Dermis blood vessel endothelial cell (primary cell): ENCODE results near the gene AGPAT3. TPM values are rescaled to one million over a fixed set of nuclear protein-coding genes. Genes with fewer than 3 reads are reported as not detected.
"Not testable (repeated sequence)": the region's sequence is repeated elsewhere in the genome, so short reads cannot be mapped to it uniquely, and the experiment has no call there.

Experiments used
- DNase-seq: peaks from one replicate; pipeline ENCODE4 v3.0.0; 2010
- total RNA-seq: library from RNA; depleted of rRNA; stranded (reverse); fragments of >200 nt; gene quantifications from 2 replicates; pipeline ENCODE4 v1.2.3, GENCODE V29; 2014

Gene AGPAT3
- 56.8 and 153 TPM in 2 replicates for total RNA-seq

DNA sequence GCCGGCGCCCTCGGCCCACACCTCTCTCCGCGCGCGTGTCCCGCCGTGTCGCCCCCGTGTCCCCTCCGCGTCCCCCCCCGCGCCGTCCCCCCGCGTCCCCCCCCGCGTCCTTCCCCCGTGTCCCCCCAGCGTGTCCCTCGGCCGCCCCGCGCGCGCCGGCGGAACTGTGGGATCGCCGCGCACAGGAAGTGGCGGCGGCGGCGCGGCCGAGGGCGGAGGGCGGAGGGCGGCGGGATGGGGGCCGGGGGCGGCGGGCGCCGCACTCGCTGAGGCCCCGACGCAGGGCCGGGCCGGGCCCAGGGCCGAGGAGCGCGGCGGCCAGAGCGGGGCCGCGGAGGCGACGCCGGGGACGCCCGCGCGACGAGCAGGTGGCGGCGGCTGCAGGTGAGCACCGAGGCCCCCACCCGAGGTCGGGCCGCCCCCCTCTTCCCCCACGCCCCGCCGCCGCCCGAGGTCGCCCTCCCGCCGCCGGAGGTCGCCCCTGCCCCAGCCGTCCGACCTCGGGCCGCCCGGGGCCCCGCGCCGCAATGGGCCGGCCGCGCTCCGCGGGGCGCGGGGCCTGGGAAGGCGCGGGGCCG, at the start of gene AGPAT3:
TSS of gene AGPAT3 (plus strand) at position 262 of the 578 bp plus-strand sequence. CDS start 94,459 bp downstream, outside the sequence.
- peak; percentile 18 for DNase-seq

- DNase-seq: no peak
These were observed 49.0 kb upstream of the AGPAT3 start for GRCh38 chr21:43815991-43816390.

- DNase-seq: no peak
These were observed 48.4 kb upstream of the AGPAT3 start for GRCh38 chr21:43816611-43817071.

DNA sequence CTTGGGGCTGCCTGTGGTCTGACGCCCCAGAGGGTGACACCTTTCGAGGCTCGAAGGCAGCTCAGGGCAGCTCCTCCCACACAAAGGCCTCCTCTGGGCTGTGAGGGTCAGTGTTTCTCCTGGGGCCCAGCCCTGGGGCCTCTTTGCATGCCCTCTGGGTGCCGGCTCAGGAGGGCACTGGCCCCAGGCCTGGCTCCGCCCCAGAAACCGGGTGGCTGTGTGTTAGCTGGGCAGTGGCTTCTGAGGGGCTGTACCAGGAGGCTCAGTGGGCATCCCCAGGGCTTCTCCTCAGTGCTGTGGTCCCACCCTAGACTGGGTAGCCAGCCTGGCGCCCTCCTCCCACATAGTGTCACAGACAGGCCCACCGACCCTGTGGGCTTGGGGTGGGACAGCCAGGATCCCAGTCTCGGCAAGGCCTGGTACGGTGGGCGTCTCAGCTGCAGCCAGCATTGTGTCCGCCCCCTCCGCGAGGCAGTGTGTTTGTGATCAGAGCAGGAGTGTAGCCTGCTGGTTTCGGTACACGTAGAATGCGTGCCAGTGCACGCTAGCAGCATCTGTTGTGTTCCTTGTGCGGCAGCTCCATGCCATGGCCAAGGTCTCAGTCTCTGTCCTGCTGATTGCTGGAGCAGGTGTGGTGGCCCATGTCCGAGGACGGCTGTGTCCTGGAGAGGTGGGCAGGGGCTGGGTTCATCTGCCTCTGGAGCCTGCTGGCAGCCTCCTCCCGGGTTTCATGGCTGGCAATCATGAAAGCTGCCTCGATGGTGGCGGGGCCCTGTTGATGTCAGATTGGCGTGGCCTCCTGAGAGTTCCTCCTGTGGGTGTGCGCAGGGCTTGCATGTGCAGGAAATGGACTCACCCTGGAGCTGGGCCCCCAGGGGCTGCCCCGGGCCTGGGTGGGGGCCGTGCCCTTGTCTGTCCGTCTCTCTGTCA, 47.6 kb upstream of the AGPAT3 start:
- no peak for DNase-seq

DNA sequence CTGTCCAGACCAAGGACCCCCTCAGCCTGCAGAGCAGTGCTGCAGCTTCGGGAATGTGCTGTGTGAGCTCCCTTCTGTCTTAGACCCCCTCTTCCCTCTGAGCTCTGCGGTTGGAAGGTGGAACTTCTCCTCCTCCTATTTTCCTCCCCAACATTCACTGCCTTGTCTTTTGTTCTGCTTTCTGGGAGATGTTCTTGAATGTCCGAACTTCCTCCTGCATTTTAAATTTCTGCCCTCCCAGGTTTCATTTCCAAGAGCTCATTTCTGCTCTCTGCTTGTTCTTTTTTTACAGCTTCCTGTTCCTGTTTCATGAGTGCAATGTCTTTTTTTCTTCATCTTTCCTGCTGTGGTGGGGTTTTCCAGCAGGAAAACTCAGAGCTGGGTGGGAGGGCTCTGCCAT, 46.3 kb upstream of the AGPAT3 start:
- no peak for DNase-seq

DNA sequence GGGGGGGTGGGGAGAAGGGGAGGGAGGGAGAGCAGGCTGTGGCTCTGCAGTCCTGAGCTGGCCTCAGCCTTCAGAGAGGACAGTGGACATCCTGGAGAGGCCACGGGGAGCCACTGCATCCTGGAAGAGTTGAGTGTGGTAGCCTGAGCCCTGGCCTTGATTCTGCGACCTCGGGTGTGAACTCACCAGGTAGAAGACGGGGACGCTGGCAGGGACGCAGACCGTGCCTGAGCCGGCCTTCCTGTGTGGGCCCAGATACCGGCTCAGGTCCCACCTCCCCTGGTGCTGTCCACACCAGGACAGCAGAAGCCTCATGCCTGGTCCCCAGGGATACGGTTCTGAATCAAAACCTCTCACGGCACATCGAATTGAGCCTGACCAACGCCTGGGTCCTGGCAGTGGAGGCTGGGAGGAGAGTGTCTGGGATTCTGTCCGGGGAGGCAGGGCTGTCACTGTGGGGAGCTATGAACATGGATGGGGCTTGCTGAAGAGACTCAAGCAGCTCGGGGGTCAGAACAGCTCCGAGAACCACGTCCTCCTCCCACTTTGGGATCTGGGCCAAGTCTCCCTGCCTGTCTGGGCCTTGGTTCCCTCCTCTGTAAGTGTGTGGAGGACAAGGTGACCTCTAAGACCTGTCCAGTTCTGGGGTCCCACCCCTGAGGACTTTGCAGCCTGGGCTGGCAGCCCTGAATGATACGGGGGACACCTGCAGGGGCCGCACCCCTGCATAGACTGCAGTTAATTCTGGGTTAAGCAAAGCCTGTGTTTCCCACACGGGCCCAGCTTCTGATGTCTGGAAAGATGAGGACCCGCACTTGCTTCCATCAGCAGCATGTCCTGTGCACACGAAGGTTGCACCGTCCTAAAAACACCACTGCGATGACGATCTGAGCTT, 45.3 kb upstream of the AGPAT3 start:
- DNase-seq: no peak

DNA sequence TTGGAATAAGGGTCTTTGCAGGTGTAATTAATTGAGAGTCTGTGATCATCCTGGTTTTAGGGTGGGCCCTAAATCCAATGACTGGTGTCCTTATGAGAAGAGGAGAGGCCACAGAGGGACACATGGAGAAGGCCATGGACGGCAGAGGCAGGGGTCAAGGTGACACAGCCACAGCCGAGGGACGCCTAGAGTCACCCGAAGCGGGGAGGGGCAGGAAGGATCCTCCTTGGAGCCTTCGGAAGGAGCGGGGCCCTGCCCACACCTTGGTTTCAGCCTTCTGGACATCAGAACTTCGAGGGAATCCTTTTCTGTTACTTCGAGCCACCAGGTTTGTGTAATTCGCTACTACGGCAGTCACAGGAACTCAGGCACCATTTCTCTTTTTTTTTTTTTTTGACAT, 44.6 kb upstream of the AGPAT3 start:
- DNase-seq: no peak

- not testable (repeated sequence) for DNase-seq
These were observed 42.9 kb upstream of the AGPAT3 start for GRCh38 chr21:43822166-43822565.

- DNase-seq: not testable (repeated sequence)
These were observed 42.3 kb upstream of the AGPAT3 start for GRCh38 chr21:43822741-43823140.

DNA sequence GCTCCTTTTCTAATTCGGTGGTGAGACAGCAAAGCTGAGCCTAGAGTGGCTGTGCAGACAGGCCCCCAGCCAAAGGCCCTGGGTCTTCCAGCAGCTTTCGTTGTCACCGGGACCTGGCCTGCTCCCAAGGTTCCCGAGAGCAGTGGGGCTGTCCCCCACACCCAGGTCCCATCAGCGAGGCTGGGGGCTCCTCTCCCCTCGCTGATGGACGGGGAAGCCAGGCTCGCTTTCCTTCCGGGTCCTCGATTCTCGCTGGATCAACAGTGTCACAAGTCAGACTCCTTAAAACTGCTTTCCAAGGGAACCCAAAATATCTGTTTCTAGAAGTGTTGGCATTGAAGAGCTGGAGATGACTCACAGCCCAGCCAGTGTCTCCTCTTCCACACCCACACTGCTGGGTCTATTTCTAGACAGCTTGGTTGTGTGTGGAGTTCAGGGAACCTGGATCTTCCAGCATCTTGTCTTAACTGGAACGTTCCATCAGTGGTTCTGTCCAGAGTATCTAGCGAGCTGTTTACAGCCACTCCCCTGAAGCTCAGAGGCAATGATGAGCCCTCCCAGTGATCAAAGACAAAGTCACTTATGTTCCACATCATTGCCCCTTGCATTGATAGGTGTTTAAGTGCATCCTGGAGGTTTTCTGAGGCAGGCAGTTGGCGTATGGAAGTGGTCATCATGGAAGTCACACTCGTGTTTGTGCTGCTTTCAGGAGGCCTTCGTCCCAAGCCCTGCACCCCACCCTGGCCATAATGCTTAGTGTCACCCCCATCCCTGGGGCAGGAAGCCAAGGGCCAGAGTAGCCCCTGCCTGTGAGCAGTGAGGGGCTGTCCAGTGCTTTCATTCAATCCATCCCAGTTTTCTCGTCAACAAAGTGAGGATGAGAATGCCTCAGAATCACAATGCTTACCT, 40.4 kb upstream of the AGPAT3 start:
- no peak for DNase-seq

DNA sequence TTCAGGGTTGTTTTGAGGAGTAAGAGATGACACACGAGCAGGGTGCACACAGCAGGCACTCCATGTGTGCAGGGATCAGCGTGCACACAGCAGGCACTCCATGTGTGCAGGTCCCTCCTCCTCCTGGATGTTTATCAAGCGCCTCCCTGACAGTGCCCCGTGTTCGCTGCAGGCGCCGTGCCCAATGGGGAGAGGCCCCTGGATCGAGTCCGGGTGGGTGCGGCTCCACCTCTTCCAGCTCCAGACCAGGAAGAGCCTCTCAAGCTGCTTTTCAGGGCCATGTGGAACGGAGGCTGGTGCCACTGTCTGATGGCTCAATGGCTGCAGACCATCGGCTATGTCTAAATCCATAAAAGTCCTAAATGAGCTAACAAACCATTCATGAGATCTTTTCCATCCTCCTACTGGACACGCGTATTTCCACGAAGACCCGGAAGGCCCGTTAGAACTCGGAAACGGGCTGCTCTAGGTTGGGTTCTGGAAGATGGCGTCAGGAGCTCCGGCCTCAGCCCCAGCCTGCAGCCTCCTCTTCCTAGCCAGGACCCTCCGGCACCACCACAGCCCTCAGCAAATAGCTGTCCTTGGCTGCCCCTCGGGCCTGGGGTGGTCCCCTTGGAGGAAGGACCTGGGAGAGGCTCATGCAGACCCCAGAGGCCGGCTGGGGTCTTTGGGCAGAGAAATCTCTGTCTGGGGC, 39.6 kb upstream of the AGPAT3 start:
- DNase-seq: no peak

DNA sequence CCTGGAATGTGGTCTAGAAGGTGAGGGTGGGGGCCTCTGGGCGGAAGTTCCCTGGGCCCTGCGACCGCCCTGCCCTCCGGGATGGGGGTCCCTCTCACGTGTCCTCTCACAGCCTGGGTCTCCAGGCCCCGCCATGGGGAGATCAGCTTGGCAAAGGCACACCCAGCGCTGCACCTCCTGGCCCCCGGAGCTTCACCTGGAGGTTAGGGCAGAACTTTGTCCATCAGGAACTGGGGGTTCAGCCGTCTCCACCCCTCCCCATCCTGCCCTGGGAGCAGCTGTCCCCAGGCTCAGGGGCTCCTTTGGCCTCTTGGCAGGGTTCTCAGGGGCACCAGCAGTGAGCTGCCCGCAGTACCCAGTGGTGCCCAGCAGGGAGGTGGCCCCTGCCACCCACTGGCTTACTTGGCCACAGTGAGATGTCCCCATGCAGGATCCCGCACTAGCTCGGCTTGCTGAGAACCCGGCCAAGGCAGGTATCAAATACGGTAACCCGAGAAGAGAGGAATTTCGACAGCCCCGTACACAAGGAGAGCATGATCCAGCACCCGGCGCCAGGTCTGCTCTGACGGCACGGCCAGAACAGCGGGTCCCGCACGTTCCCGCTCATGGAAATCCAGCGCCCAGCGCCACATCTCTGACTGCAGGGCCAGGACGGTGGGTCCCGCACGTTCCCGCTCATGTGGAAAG, 38.9 kb upstream of the AGPAT3 start:
- DNase-seq: no peak

- no peak for DNase-seq
These were observed 38.4 kb upstream of the AGPAT3 start for GRCh38 chr21:43826623-43826974.

GRCh38 chr21:43827015-43827611, 37.9 kb upstream of the AGPAT3 start:
- DNase-seq: no peak

DNA sequence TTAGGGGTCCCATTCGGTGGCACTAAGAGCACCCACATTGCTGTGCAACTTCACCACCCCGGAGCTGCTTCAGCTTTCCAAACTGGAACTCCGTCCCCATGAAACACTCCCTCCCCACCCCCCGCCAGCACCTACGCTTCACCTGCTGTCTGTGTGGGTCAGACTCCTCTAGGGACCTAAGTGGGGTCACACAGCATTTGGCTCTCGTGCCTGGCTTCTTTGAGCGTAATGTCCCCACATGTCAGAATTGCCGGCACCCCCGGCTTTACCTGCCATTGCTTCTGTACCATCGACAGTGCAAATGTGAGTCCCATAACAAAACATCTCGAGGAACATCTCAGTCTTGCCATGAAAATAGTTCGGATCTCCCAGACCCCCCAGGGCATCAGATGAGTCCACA, 35.9 kb upstream of the AGPAT3 start:
- no peak for DNase-seq

DNA sequence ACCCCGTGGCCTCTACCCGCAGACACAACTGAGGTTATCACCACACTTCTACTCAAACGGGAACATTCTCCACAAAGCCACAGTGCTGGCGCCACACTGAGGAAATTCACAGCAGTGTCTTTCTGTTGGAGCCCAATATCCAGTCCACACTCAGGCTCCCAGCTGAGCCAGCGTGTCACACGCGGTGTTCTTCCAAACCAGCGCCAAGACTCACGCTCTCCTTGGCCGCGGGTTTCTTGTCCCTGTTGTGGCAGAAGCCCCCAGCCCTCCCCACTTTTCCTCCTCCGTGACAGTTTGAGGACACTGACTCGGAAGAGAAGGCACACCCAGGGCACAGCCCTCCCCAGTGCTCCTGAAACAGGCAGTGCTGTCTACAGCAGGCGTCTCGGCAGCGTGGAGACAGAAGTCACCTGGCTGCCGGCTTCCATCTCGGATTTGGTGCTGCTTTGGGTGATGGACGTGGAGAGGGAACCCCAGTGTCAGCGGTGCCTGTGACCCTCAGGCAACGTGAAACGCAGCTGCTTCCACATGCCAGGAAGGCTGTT, 35.4 kb upstream of the AGPAT3 start:
- no peak for DNase-seq

DNA sequence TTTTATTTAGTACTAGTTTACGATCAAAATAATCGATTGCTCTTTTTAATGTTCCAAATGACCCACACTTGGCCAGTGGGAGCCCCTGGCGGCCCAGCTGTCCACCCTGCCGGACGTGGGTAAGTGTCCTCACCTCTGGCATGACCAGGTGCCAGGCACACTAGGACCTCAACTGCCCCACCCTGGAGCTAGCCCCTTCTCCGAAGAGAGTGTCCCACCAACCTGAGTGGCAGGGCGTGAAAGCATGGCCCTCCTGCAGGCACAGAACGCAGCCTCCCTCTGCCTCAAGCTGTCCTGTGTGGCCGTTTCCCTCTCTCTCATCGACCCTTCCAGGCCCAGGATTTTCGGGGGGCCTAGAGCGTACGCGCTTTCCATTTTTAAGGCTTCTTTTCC, 32.9 kb upstream of the AGPAT3 start:
- no peak for DNase-seq

- DNase-seq: no peak
These were observed 32.4 kb upstream of the AGPAT3 start for GRCh38 chr21:43832648-43833047.

DNA sequence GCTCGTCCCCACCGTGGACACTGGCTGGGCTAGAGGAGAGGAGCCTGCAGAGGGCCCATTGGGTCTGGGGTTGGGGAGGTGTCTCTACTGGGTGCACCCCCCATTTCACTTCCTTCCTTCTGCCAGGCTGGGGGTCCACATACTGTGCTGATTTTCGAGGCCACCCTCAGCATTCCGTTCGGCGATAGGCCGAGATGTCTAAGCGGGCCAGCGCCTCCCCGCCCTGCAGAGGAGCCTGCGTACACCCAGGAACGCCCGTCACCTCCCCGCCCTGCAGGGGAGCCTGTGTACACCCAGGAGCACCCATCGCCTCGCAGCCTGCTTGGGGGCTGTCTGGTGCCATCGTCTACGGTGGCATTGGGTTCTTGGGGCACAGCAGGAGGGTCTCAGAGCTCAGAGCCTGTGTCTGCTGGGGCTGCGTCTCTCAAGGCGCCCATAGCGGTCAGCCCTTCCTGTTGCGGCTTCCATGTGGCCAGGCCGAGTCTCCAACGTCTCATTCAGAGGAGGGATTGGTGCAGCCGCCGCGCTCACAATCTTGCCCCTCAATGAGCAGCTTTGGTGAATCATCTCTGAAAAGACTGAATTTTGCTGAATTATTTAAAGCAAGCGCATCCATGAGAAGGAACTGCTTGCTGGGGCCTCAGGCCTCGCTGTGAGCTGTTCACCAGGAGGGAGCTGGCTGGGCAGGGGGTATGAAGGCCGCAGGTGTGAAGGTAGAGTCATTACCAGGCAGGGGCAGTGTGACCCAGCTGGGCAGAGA, 30.7 kb upstream of the AGPAT3 start:
- DNase-seq: no peak
